ENCODE results near the gene ANKH.

- TF ChIP-seq CTCF (optimal IDR thresholded peaks at IDR 0.05 in 1 of 3, IDR thresholded peaks at IDR 0.05 in 1 of 3, conservative IDR thresholded peaks at IDR 0.05 in 1 of 3; ENCODE audit: extremely low read depth in 1 of 3, insufficient read depth in 2 of 3, low read length in 3 of 3): no peak
- TF ChIP-seq EZH2 (IDR thresholded peaks at IDR 0.05; ENCODE audit: low read length): no peak
These were observed 174.7 kb downstream of the ANKH start for GRCh38 chr5:14696851-14697250.
